K562 (cell line): Measurements from ENCODE around the gene SPTLC3. TPM values are rescaled to one million over a fixed set of nuclear protein-coding genes. Genes with fewer than 3 reads are reported as not detected.

Experiments used
- ATAC-seq: fragments of 200-7000 bp; cut with Tn5 transposase; 3 replicates; pipeline ENCODE4 v1.9.1; 2020; ENCODE audit warnings: moderate library complexity
- BruUV-seq: library from RNA; stranded (reverse); fragments of 400-500 nt; replicated peaks from 2 replicates; lab custom pipeline; 2021; lab: Mats Ljungman, UMichigan
- CTCF ChIA-PET: fragments of 300-600 bp; formaldehyde crosslinking; extraction: SDS; loops from one replicate; lab custom pipeline; 2021; ENCODE audit warnings: low intra/inter-chr PET ratio; lab: Yijun Ruan, JAX
- POLR2A ChIA-PET: fragments of 300-600, 350-650 bp; sonication (Branson Sonifier 250); formaldehyde crosslinking; extraction: SDS; loops from one replicate; lab custom pipeline; 2021; ENCODE audit warnings: antibody characterized with exemption, inconsistent platforms; lab: Yijun Ruan, JAX
- DNase-seq, 4 experiments: peaks; one replicate each; pipeline versions ENCODE4 v3.0.0 to v3.0.0-alpha.2; 2011 to 2018; ENCODE audit warnings: low spot score in 3 of 4, mixed read lengths in 3 of 4; ENCODE audit errors: extremely low read depth in 1 of 4
- FAIRE-seq: peaks from 2 replicates; lab custom pipeline; 2011; peaks lifted over from hg19 to GRCh38; lab: Jason Lieb, UNC
- H2AFZ ChIP-seq: 2 replicates; pipeline ENCODE4 v1.6.0; 2011; ENCODE audit warnings: low read depth, low read length, control low read depth, inconsistent platforms
- H3K27ac ChIP-seq: fragments of 200-600 bp; 3 replicates; pipeline ENCODE4 v1.8.0; 2011; ENCODE audit warnings: low read depth, mild to moderate bottlenecking, control low read depth, inconsistent platforms, low read length, moderate library complexity, mixed read lengths; ENCODE audit errors: extremely low read depth
- H3K27me3 ChIP-seq, 2 experiments: fragments of 300-600 bp in 1 of 2; 2 replicates in 1 of 2; 3 replicates in 1 of 2; pipeline versions ENCODE4 v1.6.0 to v1.8.0; 2011; ENCODE audit warnings: inconsistent platforms in 2 of 2, low read length in 2 of 2, mild to moderate bottlenecking in 1 of 2, mixed read lengths in 1 of 2, moderate library complexity in 1 of 2; ENCODE audit not compliant: control insufficient read depth in 2 of 2, insufficient read depth in 2 of 2
- H3K36me3 ChIP-seq: fragments of 300-600 bp; 3 replicates; pipeline ENCODE4 v1.8.0; 2011; ENCODE audit warnings: mild to moderate bottlenecking, low read length, inconsistent platforms; ENCODE audit not compliant: control insufficient read depth, insufficient read depth
- H3K4me1 ChIP-seq, 2 experiments: fragments of 200-600 bp in 1 of 2; replicated peaks in 1 of 2; 2 replicates in 1 of 2; 3 replicates in 1 of 2; pipeline versions ENCODE4 v1.5.1 to v1.8.0; 2011; ENCODE audit warnings: inconsistent platforms in 2 of 2, low read length in 2 of 2, mild to moderate bottlenecking in 1 of 2, mixed read lengths in 1 of 2, moderate library complexity in 1 of 2; ENCODE audit not compliant: control insufficient read depth in 2 of 2, insufficient read depth in 2 of 2
- H3K4me2 ChIP-seq: 2 replicates; pipeline ENCODE4 v1.6.1; 2011; ENCODE audit warnings: low read length, control low read depth, inconsistent platforms, mixed read lengths; ENCODE audit not compliant: insufficient read depth
- H3K4me3 ChIP-seq: fragments of 200-600 bp; sonication (generic), shearing (Covaris generic); 2 replicates; pipeline ENCODE4 v1.5.1; 2016; ENCODE audit warnings: control low read depth, inconsistent platforms
- H3K79me2 ChIP-seq: fragments of 200-600 bp; 3 replicates; pipeline ENCODE4 v1.8.0; 2011; ENCODE audit warnings: low read length, inconsistent platforms; ENCODE audit not compliant: control insufficient read depth, insufficient read depth
- H3K9ac ChIP-seq, 2 experiments: 2 replicates each; pipeline versions ENCODE4 v1.6.0 to v1.6.1; 2011; ENCODE audit warnings: low read depth in 2 of 2, low read length in 2 of 2, control low read depth in 1 of 2, inconsistent platforms in 1 of 2, mild to moderate bottlenecking in 1 of 2, mixed read lengths in 1 of 2; ENCODE audit not compliant: insufficient read depth in 1 of 2
- H3K9me1 ChIP-seq: one replicate; pipeline ENCODE4 v1.6.0; 2011; ENCODE audit warnings: inconsistent platforms, mild to moderate bottlenecking, low read length, moderate library complexity; ENCODE audit not compliant: control insufficient read depth, insufficient read depth
- H3K9me3 ChIP-seq: replicated peaks from 2 replicates; pipeline ENCODE4 v1.5.1; 2011; ENCODE audit warnings: low read depth, low read length, inconsistent platforms; ENCODE audit not compliant: control insufficient read depth, insufficient read depth
- H4K20me1 ChIP-seq: replicated peaks from 2 replicates; pipeline ENCODE4 v1.6.1; 2011; ENCODE audit warnings: low read length, inconsistent platforms, mixed read lengths; ENCODE audit not compliant: control insufficient read depth, insufficient read depth
- GTF2A2 ChIP-seq: IDR thresholded peaks from 2 replicates; pipeline ENCODE4 v1.6.1; 2016; ENCODE audit warnings: mild to moderate bottlenecking, missing genetic modification characterization, missing compliant biosample characterization
- HINFP ChIP-seq: fragments of 450-650 bp; conservative IDR thresholded peaks from 2 replicates; pipeline ENCODE4 v1.6.1; 2016; ENCODE audit warnings: missing genetic modification characterization, low read depth, mild to moderate bottlenecking, control low read depth, missing compliant biosample characterization
- HMBOX1 ChIP-seq: sonication (generic); IDR thresholded peaks from 2 replicates; pipeline ENCODE4 v1.6.1; 2016
- IRF2 ChIP-seq: sonication (generic); formaldehyde crosslinking; IDR thresholded peaks from 2 replicates; pipeline ENCODE4 v1.8.1; 2022; ENCODE audit warnings: mild to moderate bottlenecking, missing genetic modification reagents
- MEF2D ChIP-seq: conservative IDR thresholded peaks from 2 replicates; pipeline ENCODE4 v1.6.1; 2016; ENCODE audit warnings: low read depth, missing genetic modification characterization, missing compliant biosample characterization
- NCOA1 ChIP-seq: fragments of 450-650 bp; IDR thresholded peaks from 2 replicates; pipeline ENCODE4 v1.6.1; 2016; ENCODE audit warnings: low read depth
- NR3C1 ChIP-seq: sonication (generic); formaldehyde crosslinking; IDR thresholded peaks from 2 replicates; pipeline ENCODE4 v1.8.1; 2022; ENCODE audit warnings: missing genetic modification reagents
- PTRF ChIP-seq: fragments of 450-650 bp; IDR thresholded peaks from 2 replicates; pipeline ENCODE4 v1.6.1; 2016; ENCODE audit warnings: mild to moderate bottlenecking, missing genetic modification characterization, missing compliant biosample characterization
- PTTG1 ChIP-seq: fragments of 450-650 bp; IDR thresholded peaks from 2 replicates; pipeline ENCODE4 v1.6.1; 2016; ENCODE audit warnings: low read depth, mild to moderate bottlenecking, missing genetic modification characterization, missing compliant biosample characterization
- RAD21 ChIP-seq, 2 experiments: fragments of 250-450 bp in 1 of 2; fragments of 450-650 bp in 1 of 2; sonication (Bioruptor Pico) in 1 of 2; formaldehyde crosslinking in 1 of 2; IDR thresholded peaks in 1 of 2; conservative IDR thresholded peaks in 1 of 2; 2 replicates each; pipeline versions ENCODE4 v1.4.0 to v1.8.0; 2020 to 2022; ENCODE audit warnings: mild to moderate bottlenecking in 2 of 2, moderate library complexity in 1 of 2
- SETDB1 ChIP-seq: IDR thresholded peaks from one replicate; pipeline ENCODE4 v1.6.1; 2012; ENCODE audit warnings: low read length, control low read depth, inconsistent platforms
- SFPQ ChIP-seq: fragments of 200-400 bp; formaldehyde crosslinking; IDR thresholded peaks from 2 replicates; pipeline ENCODE4 v1.6.1; 2017; ENCODE audit warnings: mild to moderate bottlenecking, low read depth, low read length, moderate library complexity
- SIRT6 ChIP-seq: IDR thresholded peaks from one replicate; pipeline ENCODE4 v1.6.1; 2012; ENCODE audit warnings: low read depth, mild to moderate bottlenecking, control low read depth, inconsistent platforms, low read length, moderate library complexity
- SMAD1 ChIP-seq: fragments of 150-350 bp; IDR thresholded peaks from 2 replicates; pipeline ENCODE4 v1.6.1; 2014; ENCODE audit warnings: low read length, low read depth; ENCODE audit not compliant: partially characterized antibody
- SREBF1 ChIP-seq: fragments of 150-350 bp; IDR thresholded peaks from 2 replicates; pipeline ENCODE4 v1.6.1; 2014; ENCODE audit warnings: antibody characterized with exemption, low read depth, low read length, borderline replicate concordance
- SRSF7 ChIP-seq: fragments of 200-400 bp; formaldehyde crosslinking; optimal IDR thresholded peaks from 2 replicates; pipeline ENCODE3; 2017; ENCODE audit warnings: mild to moderate bottlenecking, low read depth, low read length
- TCF3 ChIP-seq: sonication (generic); formaldehyde crosslinking; IDR thresholded peaks from 2 replicates; pipeline ENCODE4 v1.4.0; 2020; ENCODE audit warnings: mild to moderate bottlenecking, missing genetic modification reagents
- TEAD1 ChIP-seq, 2 experiments: fragments of 450-650 bp in 1 of 2; sonication (generic) in 1 of 2; formaldehyde crosslinking; IDR thresholded peaks; 2 replicates each; pipeline versions ENCODE4 v1.4.0 to v1.8.0; 2020 to 2022; ENCODE audit warnings: mild to moderate bottlenecking in 2 of 2, missing genetic modification reagents in 1 of 2
- WHSC1 ChIP-seq: IDR thresholded peaks from one replicate; pipeline ENCODE4 v1.6.1; 2012; ENCODE audit warnings: low read length, control low read depth, inconsistent platforms
- ZNF584 ChIP-seq: fragments of 200-800 bp; sonication (Bioruptor generic); IDR thresholded peaks from 2 replicates; pipeline ENCODE4 v1.6.1; 2016; ENCODE audit warnings: low read depth, mild to moderate bottlenecking, missing genetic modification characterization, missing compliant biosample characterization
- WGBS: fragments of 100-300 bp; shearing (Covaris generic); methylation state at CpG from one replicate; pipeline ENCODE4 v1.1.6; 2016; ENCODE audit warnings: low coverage, mixed read lengths; ENCODE audit not compliant: insufficient coverage; ENCODE audit errors: missing lambda C conversion rate; 5-methylcytosine and 5-hydroxymethylcytosine counted together
- in situ Hi-C: fragments of 300-500 bp; cut with MboI; formaldehyde crosslinking; loops from 4 replicates; pipeline ENCODE4 v1.15.0; 2018; ENCODE audit warnings: inconsistent platforms, mixed read lengths
- intact Hi-C: fragments of 100-400 bp; cut with micrococcal nuclease; formaldehyde crosslinking; loops from 2 replicates; pipeline ENCODE4 v1.14.2; 2022
- polyA plus RNA-seq, 8 experiments: library from polyadenylated mRNA; depleted of rRNA in 4 of 8; stranded (reverse) in 5 of 8; unstranded in 3 of 8; fragments of >200 nt; fragmentation: Nextera tagmentation in 2 of 8; fragmentation: Illumina TruSeq in 1 of 8; extraction: Ambion mirVana in 2 of 8; extraction: Trizol in 1 of 8; gene quantifications; 2 replicates each; pipeline versions ENCODE4 v1.2.1 to v1.2.3, GENCODE V29; 2011 to 2014; ENCODE audit warnings: inconsistent platforms in 1 of 8, missing spikeins in 1 of 8
- total RNA-seq, 7 experiments: library from RNA; depleted of rRNA in 6 of 7; stranded (reverse); fragments of >200 nt in 6 of 7; fragmentation: Illumina TruSeq in 2 of 7; extraction: Trizol in 2 of 7; gene quantifications; 2 replicates each; pipeline versions ENCODE4 v1.2.1 to v1.2.3, GENCODE V29; 2011 to 2021; ENCODE audit warnings: low replicate concordance in 1 of 7

The SPTLC3 gene
- total and polyA plus RNA-seq, 9 of the 15 experiments (the other 6 are each of a cell fraction or from before 2014, with no cell fraction given): not detected

DNA sequence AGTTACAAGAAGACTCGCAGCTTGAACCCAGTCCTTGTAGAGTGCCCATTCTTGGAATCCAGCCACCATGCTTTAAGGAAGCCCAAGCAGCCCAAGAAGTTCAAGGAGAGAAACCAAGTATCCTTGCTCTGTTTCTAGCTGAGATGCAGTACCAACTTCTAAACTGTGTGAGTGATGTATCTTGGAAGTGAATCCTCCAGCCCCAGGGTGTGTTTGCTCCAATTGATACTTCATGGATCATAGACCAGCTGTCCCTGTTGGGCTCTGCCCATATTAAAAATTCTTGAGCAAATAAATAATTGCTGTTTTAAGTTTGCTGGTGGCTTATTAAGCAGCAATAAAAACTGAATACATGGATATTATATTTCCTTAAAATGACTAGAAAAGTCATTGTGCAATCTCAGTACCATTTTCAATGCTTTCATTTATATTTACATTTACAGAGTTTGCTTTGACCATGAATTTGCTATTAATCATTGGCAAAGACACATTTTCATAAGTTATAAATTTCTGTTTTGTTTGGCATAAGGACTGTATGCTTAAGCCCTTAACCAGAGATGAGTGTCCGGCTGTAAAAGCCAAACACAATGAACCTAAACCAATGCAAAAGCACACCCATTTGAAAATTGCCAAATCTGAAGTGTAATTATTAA, 9.2 kb downstream of the SPTLC3 start:
- no peak for TF ChIP-seq SMAD1
- no peak for TF ChIP-seq TEAD1 (CRISPR knock-in tag; IDR thresholded peaks at IDR 0.05)
- TF ChIP-seq HMBOX1: no peak
- TF ChIP-seq GTF2A2: no peak
- TF ChIP-seq WHSC1: no peak
- no peak for TF ChIP-seq SETDB1
- TF ChIP-seq RAD21 (CRISPR knock-in tag; conservative IDR thresholded peaks at IDR 0.05 in 1 of 2, IDR thresholded peaks at IDR 0.05 in 1 of 2): no peak
- TF ChIP-seq ZNF584 (CRISPR knock-in tag): no peak
- no peak for TF ChIP-seq NR3C1
- no peak for TF ChIP-seq TCF3
- no peak for TF ChIP-seq MEF2D (tag)
- no peak for TF ChIP-seq NCOA1
- TF ChIP-seq SRSF7: no peak
- TF ChIP-seq SIRT6: no peak
- TF ChIP-seq SFPQ: no peak
- TF ChIP-seq SREBF1: no peak
- no peak for TF ChIP-seq PTRF (tag)
- no peak for TF ChIP-seq PTTG1
- TF ChIP-seq HINFP (tag): no peak
- no peak for TF ChIP-seq IRF2 (CRISPR knock-in tag)
- no peaks in the 10 kb centered on the region for H3K79me2 ChIP-seq
- no peaks in the 10 kb centered on the region for H4K20me1 ChIP-seq
- POLR2A ChIA-PET: no interaction called here
- no peaks in the 10 kb centered on the region for H3K9me1 ChIP-seq
- H3K36me3 ChIP-seq: no peaks in the 10 kb centered on the region
- H3K4me3 ChIP-seq: no peak overlapping the region
- H3K27me3 ChIP-seq: no peaks in the 10 kb centered on the region
- H2AFZ ChIP-seq: no peak overlapping the region
- no peak for FAIRE-seq
- 20% methylated on average over 1 of the region's 2 CpGs for WGBS
- no TSS peak for BruUV-seq
- H3K9ac ChIP-seq: no peak overlapping the region
- CTCF ChIA-PET: no interaction called here
- ATAC-seq: no peak
- H3K4me1 ChIP-seq: no peaks in the 10 kb centered on the region
- intact Hi-C loops: no loop called here
- in situ Hi-C loops: no loop called here
- H3K27ac ChIP-seq: no peak overlapping the region
- DNase-seq: no peak
- no peaks in the 10 kb centered on the region for H3K9me3 ChIP-seq
- no peak overlapping the region for H3K4me2 ChIP-seq
